ES-I3 (cell line): ENCODE results near the gene CALN1.

Source experiments
- H3K36me3 ChIP-seq: 2 replicates; pipeline ENCODE4 v1.6.1; 2013; ENCODE audit warnings: mild to moderate bottlenecking, low read length, control low read depth, moderate library complexity; ENCODE audit not compliant: insufficient read depth
- H3K4me1 ChIP-seq: 2 replicates; pipeline ENCODE4 v1.6.1; 2013; ENCODE audit warnings: mild to moderate bottlenecking, control low read depth, low read length; ENCODE audit not compliant: insufficient read depth
- H3K9ac ChIP-seq: 2 replicates; pipeline ENCODE4 v1.6.1; 2013; ENCODE audit warnings: low read depth, mild to moderate bottlenecking, low read length, moderate library complexity
- H3K9me3 ChIP-seq: 2 replicates; pipeline ENCODE4 v1.6.1; 2013; ENCODE audit warnings: mild to moderate bottlenecking, low read length, moderate library complexity; ENCODE audit not compliant: control insufficient read depth, insufficient read depth

The CALN1 gene

DNA sequence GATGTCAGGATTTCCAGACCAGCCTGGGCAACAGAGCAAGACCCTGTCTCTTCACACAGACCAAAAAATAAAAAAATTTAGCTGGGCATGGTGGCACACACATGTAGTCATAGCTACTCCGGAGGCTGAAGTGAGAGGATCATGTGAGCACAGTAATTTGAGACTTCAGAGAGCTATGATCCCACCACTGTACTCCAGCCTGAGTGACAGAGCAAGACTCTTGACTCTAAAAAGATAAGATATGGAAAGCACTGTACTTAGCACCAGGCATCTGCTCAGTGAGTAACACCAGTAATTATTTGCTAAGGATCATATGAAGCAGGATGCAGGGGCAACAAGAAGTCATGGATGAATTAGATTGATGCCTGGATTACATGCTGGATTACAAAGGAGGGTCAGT lies 128.8 kb downstream of the CALN1 start:
- H3K9ac ChIP-seq = no peak overlapping the region
- H3K4me1 ChIP-seq = no peaks in the 10 kb centered on the region
- H3K36me3 ChIP-seq = no peaks in the 10 kb centered on the region
- no peaks in the 10 kb centered on the region; the same call in 1 of the 2 replicates for H3K9me3 ChIP-seq

DNA sequence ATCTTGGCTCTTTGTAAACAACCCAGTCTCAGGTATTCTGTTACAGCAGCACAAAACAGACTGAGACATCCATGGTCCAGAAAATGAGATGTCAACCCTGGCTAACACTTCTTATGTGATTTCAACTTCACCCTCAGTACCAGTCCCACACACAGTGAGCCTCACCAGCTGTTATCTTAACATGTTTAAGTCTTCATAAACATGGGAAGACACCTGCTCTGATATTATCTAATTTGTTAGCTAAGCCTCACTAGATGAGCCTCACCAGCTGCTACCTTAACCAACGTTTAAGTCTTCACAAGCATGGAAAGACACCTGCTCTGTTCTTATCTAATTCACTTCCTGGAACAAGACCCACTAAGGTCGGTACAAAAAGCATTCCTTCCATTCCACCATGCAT lies 130.8 kb downstream of the CALN1 start:
- H3K9me3 ChIP-seq = no peaks in the 10 kb centered on the region
- H3K9ac ChIP-seq = no peak overlapping the region
- no peaks in the 10 kb centered on the region for H3K36me3 ChIP-seq
- no peaks in the 10 kb centered on the region for H3K4me1 ChIP-seq

DNA sequence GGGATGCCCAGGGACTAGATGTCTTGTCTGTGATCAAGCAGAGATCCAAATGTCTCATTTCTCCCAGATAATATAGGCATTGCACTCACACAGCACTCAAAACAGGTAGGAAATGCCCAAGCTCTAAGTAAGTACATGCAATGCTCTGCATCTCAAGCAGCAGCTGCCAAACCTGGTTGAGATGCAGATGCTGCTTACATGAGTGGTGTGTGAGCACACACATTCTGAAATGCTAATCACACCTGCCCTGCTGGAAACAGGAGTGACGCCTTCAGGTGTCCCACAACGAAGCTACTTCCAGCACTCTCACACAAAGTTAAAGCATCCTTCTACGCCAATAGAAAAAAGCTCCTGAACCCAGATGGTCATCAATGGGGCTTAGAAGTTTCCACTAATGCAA lies 132.9 kb downstream of the CALN1 start:
- no peaks in the 10 kb centered on the region for H3K9me3 ChIP-seq
- no peaks in the 10 kb centered on the region for H3K4me1 ChIP-seq
- H3K36me3 ChIP-seq = no peaks in the 10 kb centered on the region
- no peak overlapping the region for H3K9ac ChIP-seq

- Histone ChIP-seq H3K9ac (no peak overlapping the region), H3K9me3 (no peaks in the 10 kb centered on the region), H3K36me3 (no peaks in the 10 kb centered on the region), H3K4me1 (no peaks in the 10 kb centered on the region)
Observed at GRCh38 chr7:72278550-72278949, 133.6 kb downstream of the CALN1 start.

GRCh38 chr7:72275382-72276070 lies 136.6 kb downstream of the CALN1 start:
- H3K36me3 ChIP-seq = no peaks in the 10 kb centered on the region
- H3K9me3 ChIP-seq = no peaks in the 10 kb centered on the region
- no peak overlapping the region for H3K9ac ChIP-seq
- H3K4me1 ChIP-seq = no peaks in the 10 kb centered on the region

DNA sequence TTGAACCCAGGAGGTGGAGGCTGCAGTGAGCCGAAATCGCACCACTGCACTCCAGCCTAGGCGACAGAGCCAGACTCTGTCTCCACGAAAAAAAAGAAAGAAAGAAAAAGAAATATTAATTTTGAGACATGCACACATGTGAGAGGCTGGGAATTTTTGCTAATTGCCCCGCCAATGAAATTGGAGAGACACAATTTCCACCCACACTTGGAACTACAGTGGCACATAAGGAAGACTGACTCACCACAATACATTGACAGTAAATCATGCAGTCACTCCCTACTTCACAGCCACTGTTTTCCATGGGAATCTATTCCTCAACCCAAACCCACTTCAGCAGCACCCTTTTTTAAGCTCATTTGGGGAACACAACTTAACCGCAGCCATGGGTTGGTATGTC lies 139.7 kb downstream of the CALN1 start:
- Histone ChIP-seq H3K9ac (no peak overlapping the region), H3K9me3 (no peaks in the 10 kb centered on the region), H3K4me1 (no peaks in the 10 kb centered on the region), H3K36me3 (no peaks in the 10 kb centered on the region)

- Histone ChIP-seq H3K36me3 (no peaks in the 10 kb centered on the region), H3K4me1 (peaks cover 18% of the 10 kb centered on the region), H3K9ac (no peak overlapping the region), H3K9me3 (no peaks in the 10 kb centered on the region)
Observed at GRCh38 chr7:72268796-72269195, 143.3 kb downstream of the CALN1 start.

DNA sequence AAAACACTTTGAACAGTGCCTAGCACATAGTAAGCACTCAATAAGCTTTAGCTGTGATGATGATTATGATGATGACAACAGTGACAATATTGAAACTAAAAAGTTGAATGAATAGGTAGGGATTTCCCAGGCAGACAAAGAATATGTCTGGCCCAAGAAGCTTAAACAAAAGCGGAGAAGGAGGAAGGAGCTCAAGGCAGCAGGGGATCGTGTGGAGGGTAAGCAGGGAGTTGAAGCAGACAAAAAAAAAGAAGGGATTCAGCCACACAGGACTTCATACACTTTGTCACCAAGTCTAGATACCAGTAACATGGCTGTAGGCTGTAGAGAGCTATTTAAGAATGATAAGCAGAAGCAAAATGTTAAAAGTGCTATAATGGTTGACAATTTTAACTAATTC lies 144.0 kb downstream of the CALN1 start:
- Histone ChIP-seq H3K36me3 (no peaks in the 10 kb centered on the region), H3K4me1 (peaks cover 18% of the 10 kb centered on the region), H3K9ac (no peak overlapping the region), H3K9me3 (no peaks in the 10 kb centered on the region)

DNA sequence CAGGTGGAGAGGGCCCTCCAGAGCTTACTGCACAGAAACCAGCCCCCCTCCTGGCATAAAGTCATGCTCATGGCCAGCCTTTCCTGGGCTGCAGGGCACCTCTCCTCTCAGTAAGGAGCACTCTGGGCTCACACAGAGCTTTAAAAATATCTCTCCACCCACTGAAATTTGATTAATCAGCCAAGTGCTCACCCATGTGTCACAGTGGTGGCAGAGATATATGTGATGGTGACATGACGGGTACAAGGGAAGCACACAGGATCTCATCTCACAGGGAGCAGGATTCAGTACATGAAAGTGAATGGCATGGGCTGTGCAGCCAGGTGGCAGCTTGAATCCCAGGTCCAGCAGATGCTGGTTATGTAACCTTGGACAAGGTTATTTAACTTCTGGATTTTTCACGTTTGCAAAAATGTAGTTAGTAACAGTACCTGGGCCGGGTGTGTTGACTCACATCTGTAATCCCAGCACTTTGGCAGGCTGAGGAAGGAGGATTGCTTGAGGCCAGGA lies 144.8 kb downstream of the CALN1 start:
- Histone ChIP-seq H3K4me1 (peaks cover 25% of the 10 kb centered on the region), H3K9me3 (no peaks in the 10 kb centered on the region), H3K9ac (no peak overlapping the region), H3K36me3 (no peaks in the 10 kb centered on the region)

DNA sequence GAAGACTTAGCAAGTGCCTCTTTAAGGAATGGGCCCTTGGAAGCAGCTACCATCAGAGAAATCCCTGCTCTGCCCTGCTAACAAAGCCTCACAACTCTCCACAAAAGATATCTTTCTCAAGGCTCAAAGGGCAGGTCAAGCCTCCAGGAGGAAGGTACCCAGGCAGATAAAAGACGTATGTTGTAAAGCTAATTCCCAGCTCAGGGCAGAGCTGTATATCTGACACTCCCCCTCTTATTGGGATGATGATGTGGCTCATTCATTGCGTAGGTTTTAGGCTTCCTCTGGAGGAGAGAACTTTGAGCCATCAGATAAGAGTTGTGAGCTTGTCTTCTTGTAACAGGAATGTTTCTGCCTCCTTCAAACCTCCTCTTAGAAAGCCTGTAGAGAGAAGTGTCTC lies 145.4 kb downstream of the CALN1 start:
- peaks cover 25% of the 10 kb centered on the region for H3K4me1 ChIP-seq
- H3K36me3 ChIP-seq = no peaks in the 10 kb centered on the region
- no peaks in the 10 kb centered on the region for H3K9me3 ChIP-seq
- H3K9ac ChIP-seq = no peak overlapping the region

DNA sequence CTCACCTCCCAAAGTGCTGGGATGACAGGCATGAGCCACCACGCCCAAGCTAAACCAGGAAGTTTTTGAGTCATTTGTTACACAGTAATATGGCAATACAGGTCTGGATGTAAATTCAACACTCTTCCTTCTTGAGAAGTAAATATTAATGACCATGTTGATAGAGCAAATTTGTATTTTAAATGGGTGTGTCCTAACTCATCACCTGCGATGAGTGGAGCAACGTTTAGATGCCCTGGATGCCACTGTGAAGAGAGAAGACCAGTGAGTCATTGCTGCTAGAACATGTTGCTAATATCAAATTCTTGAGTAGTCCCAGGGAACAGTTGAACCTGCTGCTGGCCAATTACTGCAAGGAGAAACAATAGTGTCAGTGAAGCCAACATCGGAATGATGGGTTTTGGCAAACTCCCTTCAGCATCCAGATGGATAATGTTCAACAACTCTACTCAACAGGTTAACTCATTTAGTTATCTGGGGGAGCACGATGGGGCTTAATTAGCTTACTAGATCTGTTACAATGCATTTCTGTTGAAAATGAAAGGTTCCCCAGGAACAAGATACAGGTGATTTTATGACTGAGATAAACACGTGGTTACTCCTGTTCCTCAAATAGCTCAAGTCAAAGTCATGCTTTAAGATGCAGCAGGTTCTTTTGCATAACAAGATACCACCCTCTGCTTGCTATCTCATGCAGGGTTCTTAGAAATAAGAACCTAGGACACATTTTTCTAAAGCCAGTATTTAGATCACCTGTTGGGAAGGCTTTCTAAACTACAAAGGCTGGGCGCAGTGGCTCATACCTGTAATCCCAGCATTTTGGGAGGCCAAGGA lies 146.8 kb downstream of the CALN1 start:
- Histone ChIP-seq H3K4me1 (peaks cover 25% of the 10 kb centered on the region), H3K9ac (no peak overlapping the region), H3K36me3 (no peaks in the 10 kb centered on the region), H3K9me3 (no peaks in the 10 kb centered on the region)

DNA sequence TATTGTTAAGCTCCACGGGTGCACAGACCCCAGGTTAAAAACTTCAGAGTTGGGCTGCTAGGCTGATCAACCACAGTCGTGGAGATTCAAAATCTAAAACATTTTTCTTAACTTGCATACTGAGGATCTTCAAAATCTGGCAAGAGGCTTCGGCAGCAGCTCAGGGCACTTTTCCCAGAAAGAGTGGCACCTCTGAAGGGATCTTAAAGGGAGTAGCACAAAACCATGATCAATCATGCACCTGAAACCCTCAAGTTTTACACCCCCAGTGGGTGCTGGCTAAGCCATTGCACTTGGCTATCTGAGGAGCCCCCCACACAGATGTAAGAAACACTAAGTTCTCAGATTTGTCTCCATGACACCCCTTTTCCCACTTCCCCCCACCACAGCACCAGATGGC lies 151.7 kb downstream of the CALN1 start:
- Histone ChIP-seq H3K36me3 (no peaks in the 10 kb centered on the region), H3K9ac (no peak overlapping the region), H3K9me3 (no peaks in the 10 kb centered on the region), H3K4me1 (peaks cover 11% of the 10 kb centered on the region; the same call in 1 of the 2 replicates)

GRCh38 chr7:72258074-72258473 lies 154.1 kb downstream of the CALN1 start:
- Histone ChIP-seq H3K4me1 (peaks cover 7% of the 10 kb centered on the region; the same call in 1 of the 2 replicates), H3K36me3 (no peaks in the 10 kb centered on the region), H3K9ac (no peak overlapping the region), H3K9me3 (no peaks in the 10 kb centered on the region)

DNA sequence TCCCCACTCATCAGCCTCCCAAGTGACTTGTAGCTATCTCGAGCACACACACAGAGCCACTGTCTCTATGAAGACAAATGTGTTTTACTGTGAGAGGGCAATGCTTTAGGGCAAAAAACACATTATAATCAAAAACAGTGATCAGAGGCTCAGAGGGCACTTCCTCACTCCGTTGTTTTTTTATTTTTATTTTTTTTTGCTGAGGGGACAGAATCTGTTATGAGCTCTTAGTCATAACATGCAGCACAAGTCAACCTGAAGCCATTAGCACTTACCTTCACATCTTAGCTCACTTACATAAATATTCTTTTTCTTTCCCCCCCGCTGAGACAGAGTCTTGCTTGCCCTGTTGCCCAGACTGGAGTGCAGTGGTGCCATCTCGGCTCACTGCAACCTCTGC lies 157.7 kb downstream of the CALN1 start:
- Histone ChIP-seq H3K9me3 (no peaks in the 10 kb centered on the region), H3K36me3 (no peaks in the 10 kb centered on the region), H3K4me1 (no peaks in the 10 kb centered on the region), H3K9ac (no peak overlapping the region)

DNA sequence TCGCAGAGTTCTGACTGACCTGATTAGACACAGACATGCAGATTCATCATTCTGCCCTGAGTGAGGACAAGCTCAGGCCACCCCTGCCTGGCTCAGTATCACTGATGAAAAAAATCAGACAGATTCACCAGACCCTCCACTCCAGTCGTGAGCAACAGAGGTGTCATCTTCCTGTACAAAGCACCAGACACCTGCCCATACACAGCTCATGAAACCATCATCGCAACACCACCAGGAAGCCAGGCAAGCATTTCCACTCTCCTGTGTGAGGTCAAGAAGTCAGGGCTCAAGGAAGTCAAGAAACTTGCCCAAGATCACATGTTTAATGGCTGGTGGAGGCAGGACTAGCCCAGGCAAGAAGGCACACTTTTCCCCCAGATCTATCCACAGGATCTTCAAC lies 163.0 kb downstream of the CALN1 start:
- H3K36me3 ChIP-seq = no peaks in the 10 kb centered on the region
- H3K9ac ChIP-seq = no peak overlapping the region
- no peaks in the 10 kb centered on the region for H3K4me1 ChIP-seq
- H3K9me3 ChIP-seq = no peaks in the 10 kb centered on the region
